ENCODE results near the gene TBC1D1.

GRCh38 chr4:38188136-38188535 lies 297.3 kb downstream of the TBC1D1 start:
- TF ChIP-seq, protein P1, sequence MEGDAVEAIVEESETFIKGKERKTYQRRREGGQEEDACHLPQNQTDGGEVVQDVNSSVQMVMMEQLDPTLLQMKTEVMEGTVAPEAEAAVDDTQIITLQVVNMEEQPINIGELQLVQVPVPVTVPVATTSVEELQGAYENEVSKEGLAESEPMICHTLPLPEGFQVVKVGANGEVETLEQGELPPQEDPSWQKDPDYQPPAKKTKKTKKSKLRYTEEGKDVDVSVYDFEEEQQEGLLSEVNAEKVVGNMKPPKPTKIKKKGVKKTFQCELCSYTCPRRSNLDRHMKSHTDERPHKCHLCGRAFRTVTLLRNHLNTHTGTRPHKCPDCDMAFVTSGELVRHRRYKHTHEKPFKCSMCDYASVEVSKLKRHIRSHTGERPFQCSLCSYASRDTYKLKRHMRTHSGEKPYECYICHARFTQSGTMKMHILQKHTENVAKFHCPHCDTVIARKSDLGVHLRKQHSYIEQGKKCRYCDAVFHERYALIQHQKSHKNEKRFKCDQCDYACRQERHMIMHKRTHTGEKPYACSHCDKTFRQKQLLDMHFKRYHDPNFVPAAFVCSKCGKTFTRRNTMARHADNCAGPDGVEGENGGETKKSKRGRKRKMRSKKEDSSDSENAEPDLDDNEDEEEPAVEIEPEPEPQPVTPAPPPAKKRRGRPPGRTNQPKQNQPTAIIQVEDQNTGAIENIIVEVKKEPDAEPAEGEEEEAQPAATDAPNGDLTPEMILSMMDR (conservative IDR thresholded peaks at IDR 0.05) = no peak
- TF ChIP-seq ZFX (IDR thresholded peaks at IDR 0.05) = no peak
